Panc1 (cell line): ENCODE results near the gene DOCK11. TPM values are rescaled to one million over a fixed set of nuclear protein-coding genes. Genes with fewer than 3 reads are reported as not detected.

Source experiments
- ATAC-seq: fragments of 200-7000 bp; cut with Tn5 transposase; 2 replicates; pipeline ENCODE4 v1.9.1; 2020; ENCODE audit warnings: mild to moderate bottlenecking, moderate library complexity
- BruUV-seq: library from RNA; stranded (reverse); fragments of 400-500 nt; replicated peaks from 2 replicates; lab custom pipeline; 2021; lab: Mats Ljungman, UMichigan
- CTCF ChIA-PET: fragments of 300-600 bp; sonication (Branson Sonifier 250); formaldehyde crosslinking; loops from one replicate; lab custom pipeline; 2022; ENCODE audit warnings: antibody characterized with exemption; lab: Charles Lee
- POLR2A ChIA-PET: fragments of 300-600 bp; sonication (Branson Sonifier 250); formaldehyde crosslinking; loops from one replicate; lab custom pipeline; 2022; ENCODE audit warnings: antibody characterized with exemption; lab: Charles Lee
- DNase-seq: peaks from one replicate; pipeline ENCODE4 v3.0.0-alpha.2; 2010; ENCODE audit warnings: low read depth, low spot score
- H3K27ac ChIP-seq: 2 replicates; pipeline ENCODE4 v1.5.1; 2011; ENCODE audit warnings: mild to moderate bottlenecking, low read length, inconsistent platforms
- H3K27me3 ChIP-seq: fragments of 200-500 bp; sonication (Bioruptor generic); 2 replicates; pipeline ENCODE4 v1.6.0; 2014; ENCODE audit warnings: low read length, inconsistent platforms; ENCODE audit not compliant: control insufficient read depth, insufficient read depth
- H3K36me3 ChIP-seq: fragments of 200-500 bp; sonication (Bioruptor generic); 2 replicates; pipeline ENCODE4 v1.5.1; 2014; ENCODE audit warnings: inconsistent platforms, mild to moderate bottlenecking, low read length, moderate library complexity; ENCODE audit not compliant: control insufficient read depth, insufficient read depth
- H3K4me1 ChIP-seq: 2 replicates; pipeline ENCODE4 v1.5.1; 2011; ENCODE audit warnings: inconsistent platforms, mild to moderate bottlenecking, low read length, moderate library complexity; ENCODE audit not compliant: control insufficient read depth, insufficient read depth
- H3K4me3 ChIP-seq, 2 experiments: 2 replicates each; pipeline ENCODE4 v1.5.1; 2011 to 2012; ENCODE audit warnings: low read depth in 2 of 2, low read length in 2 of 2, mild to moderate bottlenecking in 2 of 2, inconsistent platforms in 1 of 2, moderate library complexity in 1 of 2
- H3K9me3 ChIP-seq: fragments of 200-500 bp; sonication (Bioruptor generic); 2 replicates; pipeline ENCODE4 v1.5.1; 2014; ENCODE audit warnings: low read depth, mild to moderate bottlenecking, inconsistent platforms, low read length, moderate library complexity; ENCODE audit not compliant: control insufficient read depth, insufficient read depth
- CTCF ChIP-seq: fragments of 450-650 bp; IDR thresholded peaks from 2 replicates; pipeline ENCODE4 v1.5.1; 2017; ENCODE audit warnings: mild to moderate bottlenecking
- POLR2AphosphoS5 ChIP-seq: IDR thresholded peaks from 2 replicates; pipeline ENCODE4 v1.6.1; 2012; ENCODE audit warnings: mild to moderate bottlenecking, low read depth, low read length, moderate library complexity
- REST ChIP-seq, 2 experiments: IDR thresholded peaks; 2 replicates each; pipeline ENCODE4 v1.6.1; 2011 to 2012; ENCODE audit warnings: low read depth in 2 of 2, control low read depth in 1 of 2, low read length in 1 of 2, mild to moderate bottlenecking in 1 of 2, moderate library complexity in 1 of 2; ENCODE audit not compliant: insufficient read depth in 1 of 2
- SIN3A ChIP-seq: IDR thresholded peaks from 2 replicates; pipeline ENCODE4 v1.6.1; 2012; ENCODE audit warnings: low read depth, mild to moderate bottlenecking, low read length, moderate library complexity, borderline replicate concordance; ENCODE audit not compliant: insufficient read depth
- TCF7L2 ChIP-seq: IDR thresholded peaks from 2 replicates; pipeline ENCODE4 v1.6.1; 2011; ENCODE audit warnings: mild to moderate bottlenecking, low read depth, low read length, inconsistent platforms
- in situ Hi-C: cut with HindIII; loops from 2 replicates; pipeline ENCODE4 v1.10.0; 2016; ENCODE audit warnings: low sequenced_read_pairs, low pct_unique_long_range_greater_than_20kb
- intact Hi-C: fragments of 100-400 bp; cut with micrococcal nuclease; formaldehyde crosslinking; loops from one replicate; pipeline ENCODE4 v1.10.0; 2022; ENCODE audit not compliant: unreplicated experiment
- total RNA-seq: library from RNA; stranded (reverse); gene quantifications from one replicate; pipeline ENCODE4 v1.2.1, GENCODE V29; 2021; ENCODE audit not compliant: unreplicated experiment

Gene DOCK11
- total RNA-seq, 1 experiment from 2014 or later = 2.0 TPM

- in situ Hi-C loops (no loop called here), intact Hi-C loops (no loop called here)
- no peaks in the 10 kb centered on the region for H3K4me1 ChIP-seq
- no peak overlapping the region for H3K4me3 ChIP-seq
- H3K36me3 ChIP-seq = no peaks in the 10 kb centered on the region
- no peak for ATAC-seq
- no peak overlapping the region for H3K27ac ChIP-seq
- TF ChIP-seq SIN3A (no peak), CTCF (no peak), POLR2AphosphoS5 (no peak), TCF7L2 (no peak), REST (IDR thresholded peaks at IDR 0.05; ENCODE audit: insufficient read depth in 1 of 2, low read depth in 2 of 2, low read length in 1 of 2) (no peak)
- POLR2A ChIA-PET = no interaction called here
- H3K9me3 ChIP-seq = no peaks in the 10 kb centered on the region
- no TSS peak for BruUV-seq
- CTCF ChIA-PET = no interaction called here
- DNase-seq = no peak
- H3K27me3 ChIP-seq = no peaks in the 10 kb centered on the region
Measured at GRCh38 chrX:118554511-118554910, 58.9 kb downstream of the DOCK11 start.

GRCh38 chrX:118558926-118559325 is 63.3 kb downstream of the DOCK11 start:
- no peak for ATAC-seq
- no peak overlapping the region for H3K27ac ChIP-seq
- H3K27me3 ChIP-seq = no peaks in the 10 kb centered on the region
- no peaks in the 10 kb centered on the region for H3K36me3 ChIP-seq
- intact Hi-C loops = no loop called here
- no peak for DNase-seq
- no peak overlapping the region for H3K4me3 ChIP-seq
- TF ChIP-seq SIN3A (no peak), TCF7L2 (no peak), POLR2AphosphoS5 (no peak), CTCF (no peak)
- H3K9me3 ChIP-seq = no peaks in the 10 kb centered on the region
- BruUV-seq = no TSS peak
- in situ Hi-C loops = no loop called here
- ChIA-PET POLR2A (no interaction called here), CTCF (no interaction called here)
- no peaks in the 10 kb centered on the region for H3K4me1 ChIP-seq

- TF ChIP-seq TCF7L2 (no peak), REST (IDR thresholded peaks at IDR 0.05; ENCODE audit: insufficient read depth in 1 of 2, low read depth in 2 of 2, low read length in 1 of 2) (no peak), SIN3A (no peak), POLR2AphosphoS5 (no peak), CTCF (no peak)
- in situ Hi-C loops = no loop called here
- BruUV-seq = no TSS peak
- intact Hi-C loops = no loop called here
- no peak overlapping the region for H3K4me3 ChIP-seq
- H3K9me3 ChIP-seq = no peaks in the 10 kb centered on the region
- H3K36me3 ChIP-seq = no peaks in the 10 kb centered on the region
- H3K27me3 ChIP-seq = no peaks in the 10 kb centered on the region
- no peak overlapping the region for H3K27ac ChIP-seq
- POLR2A ChIA-PET = no interaction called here
- ATAC-seq = no peak
- no peaks in the 10 kb centered on the region for H3K4me1 ChIP-seq
- no peak for DNase-seq
- CTCF ChIA-PET = no interaction called here
Measured at GRCh38 chrX:118560489-118560888, 64.9 kb downstream of the DOCK11 start.
